HepG2 (cell line): ENCODE data around the gene NPC1. TPM values are rescaled to one million over a fixed set of nuclear protein-coding genes. Genes with fewer than 3 reads are reported as not detected.

Source experiments
- ATAC-seq: fragments of 200-7000 bp; cut with Tn5 transposase; 3 replicates; pipeline ENCODE4 v1.9.1; 2020; ENCODE audit warnings: mild to moderate bottlenecking, moderate library complexity
- BruUV-seq: library from RNA; stranded (reverse); fragments of 400-500 nt; replicated peaks from 2 replicates; lab custom pipeline; 2021; lab: Mats Ljungman, UMichigan
- CTCF ChIA-PET: fragments of 300-600 bp; formaldehyde crosslinking; extraction: SDS; loops from one replicate; lab custom pipeline; 2021; ENCODE audit warnings: low total read pairs, inconsistent platforms, low intra/inter-chr PET ratio; lab: Yijun Ruan, JAX
- POLR2A ChIA-PET: fragments of 350-600 bp; sonication (Branson Sonifier 250); formaldehyde crosslinking; loops from one replicate; lab custom pipeline; 2020; ENCODE audit warnings: antibody characterized with exemption, inconsistent platforms; lab: Yijun Ruan, JAX
- DNase-seq: peaks from one replicate; pipeline ENCODE4 v3.0.0-alpha.2; 2015; ENCODE audit warnings: low spot score
- FAIRE-seq: peaks from 3 replicates; lab custom pipeline; 2011; peaks lifted over from hg19 to GRCh38; lab: Jason Lieb, UNC
- H2AFZ ChIP-seq: one replicate; pipeline ENCODE4 v1.6.1; 2011; ENCODE audit warnings: low read length, inconsistent platforms
- H3K27ac ChIP-seq: fragments of 300-600 bp; 3 replicates; pipeline ENCODE4 v1.8.0; 2011; ENCODE audit warnings: mixed run types, mild to moderate bottlenecking, mixed read lengths, low read length, inconsistent platforms; ENCODE audit not compliant: insufficient read depth; ENCODE audit errors: extremely low read length
- H3K27me3 ChIP-seq, 2 experiments: fragments of 200-600 bp in 1 of 2; 2 replicates in 1 of 2; 3 replicates in 1 of 2; pipeline versions ENCODE4 v1.6.0 to v1.8.0; 2011; ENCODE audit warnings: low read length in 2 of 2, mild to moderate bottlenecking in 2 of 2, moderate library complexity in 2 of 2, inconsistent platforms in 1 of 2; ENCODE audit not compliant: insufficient read depth in 2 of 2, control insufficient read depth in 1 of 2
- H3K36me3 ChIP-seq, 2 experiments: fragments of 200-600 bp in 1 of 2; replicated peaks in 1 of 2; 2 replicates in 1 of 2; 3 replicates in 1 of 2; pipeline versions ENCODE4 v1.5.1 to v1.8.0; 2011; ENCODE audit warnings: low read length in 2 of 2, inconsistent platforms in 1 of 2; ENCODE audit not compliant: insufficient read depth in 2 of 2, control insufficient read depth in 1 of 2
- H3K4me1 ChIP-seq: 2 replicates; pipeline ENCODE4 v1.5.1; 2012; ENCODE audit warnings: low read length, inconsistent platforms; ENCODE audit not compliant: insufficient read depth
- H3K4me2 ChIP-seq: 2 replicates; pipeline ENCODE4 v1.6.0; 2011; ENCODE audit warnings: low read depth, low read length, inconsistent platforms
- H3K4me3 ChIP-seq, 3 experiments: fragments of 200-600 bp in 1 of 3; sonication (generic), shearing (Covaris generic) in 1 of 3; replicated peaks in 1 of 3; 2 replicates each; pipeline ENCODE4 v1.5.1; 2011 to 2016; ENCODE audit warnings: low read length in 3 of 3, inconsistent platforms in 2 of 3, low read depth in 2 of 3, mild to moderate bottlenecking in 2 of 3, control low read depth in 1 of 3, mixed read lengths in 1 of 3; ENCODE audit not compliant: insufficient read depth in 1 of 3
- H3K79me2 ChIP-seq: one replicate; pipeline ENCODE4 v1.6.1; 2011; ENCODE audit warnings: low read length, inconsistent platforms; ENCODE audit not compliant: insufficient read depth
- H3K9ac ChIP-seq: 2 replicates; pipeline ENCODE4 v1.6.0; 2011; ENCODE audit warnings: mild to moderate bottlenecking, low read depth, low read length, inconsistent platforms; ENCODE audit not compliant: insufficient read depth
- H3K9me3 ChIP-seq: 2 replicates; pipeline ENCODE4 v1.5.1; 2012; ENCODE audit warnings: mild to moderate bottlenecking, low read length
- H4K20me1 ChIP-seq: 2 replicates; pipeline ENCODE4 v1.6.0; 2011; ENCODE audit warnings: inconsistent platforms, mild to moderate bottlenecking, low read length, moderate library complexity; ENCODE audit not compliant: insufficient read depth
- CHD4 ChIP-seq: fragments of 200-600 bp; sonication (generic); IDR thresholded peaks from 2 replicates; pipeline ENCODE4 v1.7.0; 2017; ENCODE audit warnings: mild to moderate bottlenecking, low read length, borderline replicate concordance
- EHMT2 ChIP-seq: fragments of 200-600 bp; sonication (generic); IDR thresholded peaks from 2 replicates; pipeline ENCODE4 v1.7.0; 2017; ENCODE audit warnings: antibody characterized with exemption, low read depth, low read length, borderline replicate concordance
- FOXM1 ChIP-seq: sonication (generic); formaldehyde crosslinking; IDR thresholded peaks from 2 replicates; pipeline ENCODE4 v1.5.0; 2020; ENCODE audit warnings: missing genetic modification reagents
- HMG20B ChIP-seq: conservative IDR thresholded peaks from 2 replicates; pipeline ENCODE4 v1.6.1; 2016; ENCODE audit warnings: missing genetic modification reagents, missing compliant biosample characterization
- HNRNPH1 ChIP-seq: fragments of 200-400 bp; formaldehyde crosslinking; optimal IDR thresholded peaks from 2 replicates; pipeline ENCODE3; 2017; ENCODE audit warnings: mild to moderate bottlenecking, low read depth, low read length
- HOXA5 ChIP-seq: sonication (generic); formaldehyde crosslinking; IDR thresholded peaks from 2 replicates; pipeline ENCODE4 v1.4.0; 2020; ENCODE audit warnings: missing genetic modification reagents
- SMYD3 ChIP-seq: sonication (generic); formaldehyde crosslinking; IDR thresholded peaks from 2 replicates; pipeline ENCODE4 v1.8.1; 2023; ENCODE audit warnings: mild to moderate bottlenecking, missing genetic modification reagents
- STAT5B ChIP-seq: sonication (generic); formaldehyde crosslinking; IDR thresholded peaks from 2 replicates; pipeline ENCODE4 v1.4.0; 2020; ENCODE audit warnings: missing genetic modification reagents
- ZFP90 ChIP-seq: sonication (generic); formaldehyde crosslinking; IDR thresholded peaks from 2 replicates; pipeline ENCODE4 v1.8.0; 2022; ENCODE audit warnings: missing genetic modification reagents, mild to moderate bottlenecking, inconsistent platforms, borderline replicate concordance
- ZNF253 ChIP-seq: sonication (generic); formaldehyde crosslinking; IDR thresholded peaks from 2 replicates; pipeline ENCODE4 v1.8.0; 2022; ENCODE audit warnings: mild to moderate bottlenecking, missing genetic modification reagents, borderline replicate concordance
- ZNF296 ChIP-seq: sonication (generic); formaldehyde crosslinking; conservative IDR thresholded peaks from 2 replicates; pipeline ENCODE4 v1.5.0; 2020; ENCODE audit warnings: mild to moderate bottlenecking, missing genetic modification reagents
- ZNF331 ChIP-seq: sonication (generic); formaldehyde crosslinking; IDR thresholded peaks from 2 replicates; pipeline ENCODE4 v1.4.0; 2020; ENCODE audit warnings: missing genetic modification reagents
- ZNF747 ChIP-seq: sonication (generic); formaldehyde crosslinking; IDR thresholded peaks from 2 replicates; pipeline ENCODE4 v1.8.1; 2023; ENCODE audit warnings: missing genetic modification reagents, mild to moderate bottlenecking, borderline replicate concordance
- WGBS: methylation state at CpG from one replicate; pipeline ENCODE4 v1.1.6; 2017; ENCODE audit warnings: low lambda C conversion rate; 5-methylcytosine and 5-hydroxymethylcytosine counted together
- in situ Hi-C: cut with HindIII; loops from 2 replicates; pipeline ENCODE4 v1.10.0; 2017; ENCODE audit warnings: low pct_unique_long_range_greater_than_20kb; ENCODE audit not compliant: extremely low pct_ligation_motif_present
- intact Hi-C: fragments of 100-400 bp; cut with micrococcal nuclease; formaldehyde crosslinking; loops from one replicate; pipeline ENCODE4 v1.10.0; 2022; ENCODE audit not compliant: unreplicated experiment
- polyA plus RNA-seq, 8 experiments: library from polyadenylated mRNA; depleted of rRNA in 3 of 8; stranded (reverse) in 7 of 8; unstranded in 1 of 8; fragments of >200 nt; fragmentation: Illumina TruSeq in 4 of 8; extraction: Trizol in 4 of 8; gene quantifications; 2 replicates each; pipeline versions ENCODE4 v1.2.1 to v1.2.3, GENCODE V29; 2011 to 2016; ENCODE audit warnings: low read depth in 4 of 8, missing spikeins in 1 of 8, mixed read lengths in 1 of 8; ENCODE audit not compliant: insufficient read depth in 1 of 8
- total RNA-seq, 5 experiments: library from RNA; depleted of rRNA; stranded (reverse); fragments of >200 nt; fragmentation: Illumina TruSeq; extraction: Trizol; gene quantifications; 2 replicates each; pipeline ENCODE4 v1.2.3, GENCODE V29; 2016; ENCODE audit warnings: low read depth in 1 of 5
- TF ChIP-seq, protein P1 (sequence below): sonication (generic); formaldehyde crosslinking; IDR thresholded peaks from 2 replicates; pipeline ENCODE4 v1.4.0; 2020; ENCODE audit warnings: missing genetic modification reagents, borderline replicate concordance
- TF ChIP-seq, protein P2 (sequence below): fragments of 450-650 bp; IDR thresholded peaks from 2 replicates; pipeline ENCODE4 v1.6.1; 2017; ENCODE audit warnings: mild to moderate bottlenecking
- TF ChIP-seq, protein P3 (sequence below): sonication (generic); formaldehyde crosslinking; IDR thresholded peaks from 2 replicates; pipeline ENCODE4 v1.8.0; 2023; ENCODE audit warnings: mild to moderate bottlenecking, missing genetic modification reagents

NPC1 gene
- total and polyA plus RNA-seq, 2 of the 13 experiments (the other 11 are each of a cell fraction or from before 2014, with no cell fraction given): 46.5 to 114 TPM

DNA sequence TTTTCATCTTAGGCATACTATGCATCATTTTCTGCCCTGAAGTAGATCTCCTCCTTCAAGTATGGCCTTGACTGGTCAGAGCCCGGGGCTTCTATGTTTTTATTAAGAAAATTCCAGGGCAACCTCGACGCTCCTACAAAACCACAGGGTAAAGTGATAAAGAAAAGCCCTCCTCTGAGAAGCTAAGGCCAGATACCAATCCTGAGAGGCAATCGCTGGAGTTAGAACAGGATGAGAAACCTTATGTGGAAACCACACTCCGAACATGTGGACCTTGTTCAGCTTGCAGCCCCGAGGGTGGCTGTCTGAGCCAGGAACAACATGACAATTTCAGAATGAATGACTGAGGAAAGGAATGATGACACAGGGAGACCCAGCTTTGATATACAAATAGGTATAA, 47.4 kb downstream of the NPC1 start (continued):
- TF ChIP-seq, protein P1, sequence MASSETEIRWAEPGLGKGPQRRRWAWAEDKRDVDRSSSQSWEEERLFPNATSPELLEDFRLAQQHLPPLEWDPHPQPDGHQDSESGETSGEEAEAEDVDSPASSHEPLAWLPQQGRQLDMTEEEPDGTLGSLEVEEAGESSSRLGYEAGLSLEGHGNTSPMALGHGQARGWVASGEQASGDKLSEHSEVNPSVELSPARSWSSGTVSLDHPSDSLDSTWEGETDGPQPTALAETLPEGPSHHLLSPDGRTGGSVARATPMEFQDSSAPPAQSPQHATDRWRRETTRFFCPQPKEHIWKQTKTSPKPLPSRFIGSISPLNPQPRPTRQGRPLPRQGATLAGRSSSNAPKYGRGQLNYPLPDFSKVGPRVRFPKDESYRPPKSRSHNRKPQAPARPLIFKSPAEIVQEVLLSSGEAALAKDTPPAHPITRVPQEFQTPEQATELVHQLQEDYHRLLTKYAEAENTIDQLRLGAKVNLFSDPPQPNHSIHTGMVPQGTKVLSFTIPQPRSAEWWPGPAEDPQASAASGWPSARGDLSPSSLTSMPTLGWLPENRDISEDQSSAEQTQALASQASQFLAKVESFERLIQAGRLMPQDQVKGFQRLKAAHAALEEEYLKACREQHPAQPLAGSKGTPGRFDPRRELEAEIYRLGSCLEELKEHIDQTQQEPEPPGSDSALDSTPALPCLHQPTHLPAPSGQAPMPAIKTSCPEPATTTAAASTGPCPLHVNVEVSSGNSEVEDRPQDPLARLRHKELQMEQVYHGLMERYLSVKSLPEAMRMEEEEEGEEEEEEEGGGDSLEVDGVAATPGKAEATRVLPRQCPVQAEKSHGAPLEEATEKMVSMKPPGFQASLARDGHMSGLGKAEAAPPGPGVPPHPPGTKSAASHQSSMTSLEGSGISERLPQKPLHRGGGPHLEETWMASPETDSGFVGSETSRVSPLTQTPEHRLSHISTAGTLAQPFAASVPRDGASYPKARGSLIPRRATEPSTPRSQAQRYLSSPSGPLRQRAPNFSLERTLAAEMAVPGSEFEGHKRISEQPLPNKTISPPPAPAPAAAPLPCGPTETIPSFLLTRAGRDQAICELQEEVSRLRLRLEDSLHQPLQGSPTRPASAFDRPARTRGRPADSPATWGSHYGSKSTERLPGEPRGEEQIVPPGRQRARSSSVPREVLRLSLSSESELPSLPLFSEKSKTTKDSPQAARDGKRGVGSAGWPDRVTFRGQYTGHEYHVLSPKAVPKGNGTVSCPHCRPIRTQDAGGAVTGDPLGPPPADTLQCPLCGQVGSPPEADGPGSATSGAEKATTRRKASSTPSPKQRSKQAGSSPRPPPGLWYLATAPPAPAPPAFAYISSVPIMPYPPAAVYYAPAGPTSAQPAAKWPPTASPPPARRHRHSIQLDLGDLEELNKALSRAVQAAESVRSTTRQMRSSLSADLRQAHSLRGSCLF (CRISPR knock-in tag): no peak
- TF ChIP-seq FOXM1 (CRISPR knock-in tag): no peak
- TF ChIP-seq, all 625 proteins: peak for 0

DNA sequence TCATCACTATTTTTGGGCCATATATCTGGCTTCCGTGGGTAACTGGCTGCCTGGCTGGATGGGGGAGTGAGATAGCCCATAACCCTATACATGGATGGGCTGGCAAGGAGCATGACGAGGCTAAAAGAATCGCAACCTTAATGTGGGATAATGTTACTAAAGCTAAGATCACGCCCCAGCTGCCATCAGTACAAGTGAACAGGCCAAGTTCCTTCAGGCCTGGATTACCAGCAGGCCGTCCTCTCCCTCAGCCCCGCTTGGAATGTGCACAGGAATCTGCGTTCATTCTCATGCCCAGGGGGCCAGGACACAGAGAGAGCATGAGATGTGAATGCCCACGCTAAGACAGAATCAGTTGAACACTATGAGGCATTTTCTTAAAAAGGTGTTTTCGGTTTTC, 48.3 kb downstream of the NPC1 start:
- DNase-seq (no peak), ATAC-seq (no peak), FAIRE-seq (no peak)
- H3K27ac ChIP-seq: no peak overlapping the region
- H3K4me3 ChIP-seq: no peak overlapping the region
- H3K4me1 ChIP-seq: peaks cover 15% of the 10 kb centered on the region
- H3K79me2 ChIP-seq: no peaks in the 10 kb centered on the region
- H3K9ac ChIP-seq: no peak overlapping the region
- intact Hi-C loops: no loop called here
- ChIA-PET POLR2A (no interaction called here), CTCF (no interaction called here)
- no peaks in the 10 kb centered on the region for H4K20me1 ChIP-seq
- 96% methylated on average over 9 of the region's 9 CpGs for WGBS
- no peak overlapping the region for H2AFZ ChIP-seq
- BruUV-seq: no TSS peak
- no peaks in the 10 kb centered on the region for H3K27me3 ChIP-seq
- in situ Hi-C loops: no loop called here
- no peak overlapping the region for H3K4me2 ChIP-seq
- peaks cover 45 to 99% of the 10 kb centered on the region in 2 experiments for H3K36me3 ChIP-seq
- H3K9me3 ChIP-seq: no peaks in the 10 kb centered on the region
- TF ChIP-seq, protein P2, sequence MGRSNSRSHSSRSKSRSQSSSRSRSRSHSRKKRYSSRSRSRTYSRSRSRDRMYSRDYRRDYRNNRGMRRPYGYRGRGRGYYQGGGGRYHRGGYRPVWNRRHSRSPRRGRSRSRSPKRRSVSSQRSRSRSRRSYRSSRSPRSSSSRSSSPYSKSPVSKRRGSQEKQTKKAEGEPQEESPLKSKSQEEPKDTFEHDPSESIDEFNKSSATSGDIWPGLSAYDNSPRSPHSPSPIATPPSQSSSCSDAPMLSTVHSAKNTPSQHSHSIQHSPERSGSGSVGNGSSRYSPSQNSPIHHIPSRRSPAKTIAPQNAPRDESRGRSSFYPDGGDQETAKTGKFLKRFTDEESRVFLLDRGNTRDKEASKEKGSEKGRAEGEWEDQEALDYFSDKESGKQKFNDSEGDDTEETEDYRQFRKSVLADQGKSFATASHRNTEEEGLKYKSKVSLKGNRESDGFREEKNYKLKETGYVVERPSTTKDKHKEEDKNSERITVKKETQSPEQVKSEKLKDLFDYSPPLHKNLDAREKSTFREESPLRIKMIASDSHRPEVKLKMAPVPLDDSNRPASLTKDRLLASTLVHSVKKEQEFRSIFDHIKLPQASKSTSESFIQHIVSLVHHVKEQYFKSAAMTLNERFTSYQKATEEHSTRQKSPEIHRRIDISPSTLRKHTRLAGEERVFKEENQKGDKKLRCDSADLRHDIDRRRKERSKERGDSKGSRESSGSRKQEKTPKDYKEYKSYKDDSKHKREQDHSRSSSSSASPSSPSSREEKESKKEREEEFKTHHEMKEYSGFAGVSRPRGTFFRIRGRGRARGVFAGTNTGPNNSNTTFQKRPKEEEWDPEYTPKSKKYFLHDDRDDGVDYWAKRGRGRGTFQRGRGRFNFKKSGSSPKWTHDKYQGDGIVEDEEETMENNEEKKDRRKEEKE: no peak
- no peak for TF ChIP-seq HNRNPH1
- no peak for TF ChIP-seq STAT5B (CRISPR knock-in tag)
- no peak for TF ChIP-seq HMG20B (CRISPR knock-in tag)
- no peak for TF ChIP-seq ZFP90 (CRISPR knock-in tag)
- TF ChIP-seq EHMT2: no peak
- TF ChIP-seq ZNF296 (CRISPR knock-in tag): no peak
- no peak for TF ChIP-seq HOXA5 (CRISPR knock-in tag)
- TF ChIP-seq CHD4: no peak
- no peak for TF ChIP-seq ZNF253
- TF ChIP-seq ZNF747: no peak
- TF ChIP-seq, protein P3, sequence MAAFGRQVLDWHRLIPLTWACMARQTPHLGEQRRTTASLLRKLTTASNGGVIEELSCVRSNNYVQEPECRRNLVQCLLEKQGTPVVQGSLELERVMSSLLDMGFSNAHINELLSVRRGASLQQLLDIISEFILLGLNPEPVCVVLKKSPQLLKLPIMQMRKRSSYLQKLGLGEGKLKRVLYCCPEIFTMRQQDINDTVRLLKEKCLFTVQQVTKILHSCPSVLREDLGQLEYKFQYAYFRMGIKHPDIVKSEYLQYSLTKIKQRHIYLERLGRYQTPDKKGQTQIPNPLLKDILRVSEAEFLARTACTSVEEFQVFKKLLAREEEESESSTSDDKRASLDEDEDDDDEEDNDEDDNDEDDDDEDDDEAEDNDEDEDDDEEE: no peak
- no peak for TF ChIP-seq ZNF331
- TF ChIP-seq SMYD3 (CRISPR knock-in tag): no peak
